Stomach (tissue), 9 donors: ENCODE results near the gene CRIM1. TPM values are rescaled to one million over a fixed set of nuclear protein-coding genes. Genes with fewer than 3 reads are reported as not detected.

Experiments used
- DNase-seq, 2 donors: peaks; one replicate each; pipeline versions ENCODE4 v3.0.0 to v3.0.0-alpha.2; 2013 to 2019
- H3K27ac ChIP-seq, 5 donors: fragments of 200-600 bp in 4 of 5; sonication (generic) in 4 of 5; one replicate each; pipeline ENCODE4 v1.5.1; 2013 to 2019; ENCODE audit warnings: mild to moderate bottlenecking in 1 of 5, moderate library complexity in 1 of 5
- H3K27me3 ChIP-seq, 3 donors: fragments of 200-600 bp; sonication (generic); one replicate each; pipeline ENCODE4 v1.5.1; 2017 to 2019; ENCODE audit warnings: mixed run types in 1 of 3
- H3K36me3 ChIP-seq, 4 donors: fragments of 200-600 bp; sonication (generic); 1 replicate in 3 of 4; 2 replicates in 1 of 4; pipeline ENCODE4 v1.5.1; 2016 to 2019
- H3K4me1 ChIP-seq, 4 donors: fragments of 200-600 bp; sonication (generic); one replicate each; pipeline ENCODE4 v1.5.1; 2016 to 2019
- H3K4me3 ChIP-seq, 4 donors: fragments of 200-600 bp; sonication (generic) in 3 of 4; one replicate each; pipeline ENCODE4 v1.5.1; 2016 to 2019; ENCODE audit warnings: mild to moderate bottlenecking in 1 of 4
- H3K9me3 ChIP-seq, 4 donors: fragments of 200-600 bp; sonication (generic); one replicate each; pipeline ENCODE4 v1.5.1; 2016 to 2019
- EP300 ChIP-seq: sonication (generic); formaldehyde crosslinking; IDR thresholded peaks from one replicate; pipeline ENCODE4 v1.6.1; 2017; ENCODE audit warnings: antibody characterized with exemption
- POLR2A ChIP-seq, 4 donors: fragments of 450-650 bp; IDR thresholded peaks; one replicate each; pipeline ENCODE4 v1.6.1; 2016; ENCODE audit warnings: antibody characterized with exemption in 4 of 4, control low read depth in 2 of 4, mild to moderate bottlenecking in 1 of 4, moderate library complexity in 1 of 4
- POLR2AphosphoS5 ChIP-seq, 3 donors: sonication (generic); formaldehyde crosslinking; IDR thresholded peaks; one replicate each; pipeline ENCODE4 v1.6.1; 2016; ENCODE audit warnings: antibody characterized with exemption in 3 of 3
- WGBS, 5 donors: extraction: QIAGEN DNeasy Blood & Tissue Kit in 3 of 5; methylation state at CpG; one replicate each; pipeline versions ENCODE4 v1.1.5 to v1.1.7; 2013 to 2018; 5-methylcytosine and 5-hydroxymethylcytosine counted together
- intact Hi-C: fragments of 100-400 bp; cut with DNase I; formaldehyde crosslinking; loops from one replicate; pipeline ENCODE4 v1.15.1; 2023; ENCODE audit warnings: low total_unique reads
- polyA plus RNA-seq, 3 donors: library from polyadenylated mRNA; stranded (reverse); fragments of 200-250 nt; gene quantifications; one replicate each; pipeline ENCODE4 v1.2.3, GENCODE V29; 2013
- total RNA-seq, 5 donors: library from RNA; depleted of rRNA; stranded (reverse); fragments of >200 nt; gene quantifications; one replicate each; pipeline versions ENCODE4 v1.1.0 to v1.2.3, GENCODE V29; 2014 to 2016
- TF ChIP-seq, protein P1 (sequence below), 7 experiments: fragments of 450-650 bp in 4 of 7; fragments of 200-600 bp in 3 of 7; sonication (generic) in 3 of 7; IDR thresholded peaks; one replicate each; pipeline ENCODE4 v1.5.1; 2016 to 2019; ENCODE audit warnings: antibody characterized with exemption in 7 of 7, control low read depth in 2 of 7, mild to moderate bottlenecking in 1 of 7
- donor health status: healthy with polysubstance abuse.
- donor health status: Bipolar disorder and iron deficiency.
- donor health status: healthy.

Gene CRIM1
- total and polyA plus RNA-seq, 8 donors: 3.1 to 158 (median 50.7) TPM

GRCh38 chr2:36476411-36476810, 120.8 kb downstream of the CRIM1 start:
- H3K27me3 ChIP-seq: no peaks in the 10 kb centered on the region
- H3K4me3 ChIP-seq: no peak overlapping the region
- H3K9me3 ChIP-seq: peaks cover 4 to 28% (median 14%) of the 10 kb centered on the region in 4 donors
- intact Hi-C loops: no loop called here
- TF ChIP-seq POLR2AphosphoS5 (IDR thresholded peaks at IDR 0.05) (no peak), POLR2A (IDR thresholded peaks at IDR 0.05) (no peak), EP300 (no peak)
- TF ChIP-seq, protein P1, sequence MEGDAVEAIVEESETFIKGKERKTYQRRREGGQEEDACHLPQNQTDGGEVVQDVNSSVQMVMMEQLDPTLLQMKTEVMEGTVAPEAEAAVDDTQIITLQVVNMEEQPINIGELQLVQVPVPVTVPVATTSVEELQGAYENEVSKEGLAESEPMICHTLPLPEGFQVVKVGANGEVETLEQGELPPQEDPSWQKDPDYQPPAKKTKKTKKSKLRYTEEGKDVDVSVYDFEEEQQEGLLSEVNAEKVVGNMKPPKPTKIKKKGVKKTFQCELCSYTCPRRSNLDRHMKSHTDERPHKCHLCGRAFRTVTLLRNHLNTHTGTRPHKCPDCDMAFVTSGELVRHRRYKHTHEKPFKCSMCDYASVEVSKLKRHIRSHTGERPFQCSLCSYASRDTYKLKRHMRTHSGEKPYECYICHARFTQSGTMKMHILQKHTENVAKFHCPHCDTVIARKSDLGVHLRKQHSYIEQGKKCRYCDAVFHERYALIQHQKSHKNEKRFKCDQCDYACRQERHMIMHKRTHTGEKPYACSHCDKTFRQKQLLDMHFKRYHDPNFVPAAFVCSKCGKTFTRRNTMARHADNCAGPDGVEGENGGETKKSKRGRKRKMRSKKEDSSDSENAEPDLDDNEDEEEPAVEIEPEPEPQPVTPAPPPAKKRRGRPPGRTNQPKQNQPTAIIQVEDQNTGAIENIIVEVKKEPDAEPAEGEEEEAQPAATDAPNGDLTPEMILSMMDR (IDR thresholded peaks at IDR 0.05): no peak
- peak overlapping the region in 1 of 5 donors; percentile 57 for H3K27ac ChIP-seq
- peaks cover 24 to 47% (median 37%) of the 10 kb centered on the region in 4 donors for H3K36me3 ChIP-seq
- H3K4me1 ChIP-seq: peaks cover 0 to 27% (median 4%) of the 10 kb centered on the region in 4 donors
- DNase-seq: no peak

DNA sequence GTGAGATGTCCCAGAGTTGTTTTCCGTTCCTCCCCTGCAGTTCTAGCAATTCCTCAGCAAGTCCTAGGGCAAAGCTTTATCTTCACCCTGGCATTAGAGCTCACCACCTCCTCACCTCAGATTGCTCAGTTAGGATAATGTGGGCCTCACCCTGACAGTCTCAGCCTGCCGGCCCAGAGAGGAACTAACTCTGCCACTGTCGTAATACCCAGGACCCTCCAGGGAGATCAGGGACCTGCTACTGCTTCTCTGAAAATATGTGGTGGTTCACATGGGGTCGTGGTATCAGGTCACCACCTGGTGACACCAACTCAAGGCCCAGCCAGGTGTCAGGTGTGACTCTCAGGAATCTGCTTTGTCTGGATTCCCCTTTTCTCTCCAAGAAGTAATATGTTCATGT, 121.7 kb downstream of the CRIM1 start:
- intact Hi-C loops: no loop called here
- DNase-seq: no peak
- Histone ChIP-seq H3K9me3 (peaks cover 4 to 28% (median 14%) of the 10 kb centered on the region in 4 donors), H3K4me3 (no peak overlapping the region), H3K27ac (peak overlapping the region in 3 of 5 donors; percentile 17 to 57 (median 50)), H3K4me1 (peaks cover 0 to 35% (median 9%) of the 10 kb centered on the region in 4 donors), H3K36me3 (peaks cover 24 to 52% (median 42%) of the 10 kb centered on the region in 4 donors), H3K27me3 (no peaks in the 10 kb centered on the region)
- WGBS, 5 donors: 88 to 91% (median 89%) methylated on average over 4 of the region's 4 CpGs
- TF ChIP-seq POLR2A (IDR thresholded peaks at IDR 0.05): no peak
- TF ChIP-seq, protein P1 (IDR thresholded peaks at IDR 0.05): no peak

DNA sequence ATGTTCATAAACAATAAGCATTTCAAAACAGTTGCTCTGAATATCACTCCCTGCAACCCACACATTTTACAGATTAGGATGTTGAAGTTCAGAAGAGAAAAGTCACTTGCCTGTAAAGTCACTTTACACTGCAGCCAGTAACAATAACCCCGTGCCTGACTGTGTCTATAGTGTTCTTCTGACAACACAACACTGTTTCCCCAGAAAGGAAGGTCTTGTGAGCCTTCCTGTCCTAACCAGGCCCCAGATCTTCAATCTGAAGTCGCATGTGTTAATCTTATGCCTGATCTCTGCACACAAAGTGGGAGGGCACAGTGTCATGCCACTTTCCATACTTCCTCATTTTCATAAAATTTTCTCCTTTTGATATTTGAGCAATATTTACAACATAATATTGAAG, 122.2 kb downstream of the CRIM1 start:
- DNase-seq: no peak
- Histone ChIP-seq H3K27ac (peak overlapping the region in 4 of 5 donors; percentile 17 to 57 (median 36)), H3K36me3 (peaks cover 24 to 52% (median 42%) of the 10 kb centered on the region in 4 donors), H3K4me1 (peaks cover 0 to 39% (median 14%) of the 10 kb centered on the region in 4 donors), H3K27me3 (no peaks in the 10 kb centered on the region), H3K4me3 (no peak overlapping the region), H3K9me3 (peaks cover 4 to 28% (median 14%) of the 10 kb centered on the region in 4 donors)
- 49 to 85% (median 66%) methylated on average over 2 of the region's 2 CpGs for WGBS, 5 donors
- intact Hi-C loops: no loop called here
- TF ChIP-seq EP300: no peak
- TF ChIP-seq POLR2A (IDR thresholded peaks at IDR 0.05): no peak
- TF ChIP-seq, protein P1 (IDR thresholded peaks at IDR 0.05): no peak
- no peak for TF ChIP-seq POLR2AphosphoS5 (IDR thresholded peaks at IDR 0.05)

DNA sequence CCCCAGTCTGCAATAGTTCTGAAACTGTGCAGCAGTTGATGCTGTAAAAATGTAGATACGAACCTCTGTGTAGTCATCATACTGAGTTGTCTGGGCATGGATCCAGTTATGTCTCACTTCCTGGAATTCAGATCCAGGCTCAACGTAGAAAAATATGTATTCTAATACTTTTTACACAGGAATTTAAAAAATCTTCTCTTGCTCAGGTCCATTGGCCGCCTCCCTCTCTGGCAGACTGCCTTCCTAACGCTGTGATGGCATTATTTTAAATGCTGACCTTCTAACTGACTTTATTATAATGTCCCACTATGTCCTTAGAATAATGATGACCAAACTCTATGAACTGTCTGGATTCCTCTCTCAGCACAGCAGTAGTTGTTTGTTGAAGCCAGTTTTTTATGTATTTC, 122.8 kb downstream of the CRIM1 start:
- intact Hi-C loops: no loop called here
- no peaks in the 10 kb centered on the region for H3K27me3 ChIP-seq
- TF ChIP-seq, protein P1 (IDR thresholded peaks at IDR 0.05): no peak
- TF ChIP-seq POLR2AphosphoS5 (IDR thresholded peaks at IDR 0.05) (no peak), POLR2A (IDR thresholded peaks at IDR 0.05) (no peak), EP300 (no peak)
- H3K4me3 ChIP-seq: no peak overlapping the region
- peak overlapping the region in 4 of 5 donors; percentile 17 to 57 (median 36) for H3K27ac ChIP-seq
- WGBS, 5 donors: 32 to 71% (median 34%) methylated on average over 4 of the region's 4 CpGs
- H3K4me1 ChIP-seq: peaks cover 0 to 43% (median 17%) of the 10 kb centered on the region in 4 donors
- peaks cover 4 to 28% (median 14%) of the 10 kb centered on the region in 4 donors for H3K9me3 ChIP-seq
- peaks cover 24 to 48% (median 43%) of the 10 kb centered on the region in 4 donors for H3K36me3 ChIP-seq
- peak in 1 of 2 donors; percentile 85 for DNase-seq
